ENCODE results near the gene GRID1.

GRCh38 chr10:86086418-86086817, 280.2 kb downstream of the GRID1 start:
- TF ChIP-seq CTCF (IDR thresholded peaks at IDR 0.05) (no peak), POLR2A (IDR thresholded peaks at IDR 0.05) (no peak)
